Measurements from ENCODE around the gene SSBP2.

DNA sequence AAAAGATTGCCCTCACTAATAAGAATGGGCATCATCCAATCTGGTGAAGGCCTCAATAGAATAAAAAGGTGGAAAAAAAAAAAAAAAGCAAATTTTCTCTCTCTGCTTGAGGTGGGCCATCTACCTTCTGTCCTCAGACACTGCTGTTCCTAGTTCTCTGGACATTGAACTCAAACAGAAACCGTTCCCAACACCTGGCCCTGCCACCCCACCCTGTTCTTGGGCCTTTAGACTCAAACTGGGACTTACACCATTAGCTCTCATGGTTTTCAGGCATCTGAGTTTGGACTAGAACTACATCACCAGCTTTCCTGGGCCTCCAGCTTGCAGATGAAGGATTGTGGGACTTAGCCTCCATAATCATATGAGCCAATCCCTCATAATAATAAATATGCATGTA, 71.0 kb downstream of the SSBP2 start:
- TF ChIP-seq POLR2AphosphoS5 (IDR thresholded peaks at IDR 0.05) (no peak), EP300 (IDR thresholded peaks at IDR 0.05) (no peak)

All from stomach (tissue), 4 donors.